Adrenal gland (tissue), 12 donors: ENCODE data around the gene SDSL. TPM values are rescaled to one million over a fixed set of nuclear protein-coding genes. Genes with fewer than 3 reads are reported as not detected.

Experiments used
- DNase-seq, 7 donors: peaks; one replicate each; pipeline ENCODE4 v3.0.0-alpha.2; 2019 to 2020
- H3K27ac ChIP-seq, 5 donors: fragments of 200-600 bp; sonication (generic) in 4 of 5; 1 replicate in 3 of 5; 2 replicates in 2 of 5; pipeline versions ENCODE4 v1.5.1 to v1.8.0; 2016 to 2020; ENCODE audit warnings: mild to moderate bottlenecking in 1 of 5
- H3K27me3 ChIP-seq: fragments of 200-600 bp; 2 replicates; pipeline ENCODE4 v1.8.0; 2021
- H3K36me3 ChIP-seq, 2 donors: fragments of 200-600 bp; replicated peaks in 1 of 2; 1 replicate in 1 of 2; 2 replicates in 1 of 2; pipeline versions ENCODE4 v1.5.1 to v1.8.0; 2018 to 2022
- H3K4me1 ChIP-seq, 2 donors: fragments of 200-600 bp; replicated peaks in 1 of 2; 1 replicate in 1 of 2; 2 replicates in 1 of 2; pipeline versions ENCODE4 v1.5.1 to v1.8.0; 2018 to 2021
- H3K4me3 ChIP-seq, 4 donors: fragments of 200-600 bp; sonication (generic) in 3 of 4; one replicate each; pipeline ENCODE4 v1.5.1; 2016 to 2018
- H3K9me3 ChIP-seq, 3 donors: fragments of 200-600 bp; sonication (generic) in 1 of 3; replicated peaks in 1 of 3; 1 replicate in 2 of 3; 2 replicates in 1 of 3; pipeline versions ENCODE4 v1.5.1 to v1.8.0; 2016 to 2021
- CTCF ChIP-seq, 6 experiments: fragments of 450-650 bp in 4 of 6; fragments of 200-600 bp in 2 of 6; sonication (generic) in 1 of 6; IDR thresholded peaks; 1 replicate in 5 of 6; 2 replicates in 1 of 6; pipeline versions ENCODE4 v1.5.1 to v1.8.0; 2016 to 2021; ENCODE audit warnings: antibody characterized with exemption in 6 of 6, mild to moderate bottlenecking in 2 of 6, moderate library complexity in 1 of 6
- POLR2A ChIP-seq, 2 donors: fragments of 450-650 bp; IDR thresholded peaks; one replicate each; pipeline ENCODE4 v1.6.1; 2017; ENCODE audit warnings: antibody characterized with exemption in 2 of 2, mild to moderate bottlenecking in 2 of 2, moderate library complexity in 1 of 2
- WGBS, 4 donors: extraction: QIAGEN DNeasy Blood & Tissue Kit in 2 of 4; methylation state at CpG; one replicate each; pipeline versions ENCODE4 v1.1.5 to v1.1.7; 2013 to 2017; 5-methylcytosine and 5-hydroxymethylcytosine counted together
- intact Hi-C, 2 donors: fragments of 100-400 bp; cut with DNase I; formaldehyde crosslinking; loops; one replicate each; pipeline versions ENCODE4 v1.14.1 to v1.15.0; 2022 to 2023
- polyA plus RNA-seq, 3 donors: library from polyadenylated mRNA; stranded (reverse); fragments of 200-250 nt in 2 of 3; fragments of 350-450 nt in 1 of 3; fragmentation: Illumina TruSeq in 1 of 3; extraction: RNeasy Lipid Tissue Mini Kit (QIAGEN cat#74804) in 1 of 3; gene quantifications; one replicate each; pipeline ENCODE4 v1.2.3, GENCODE V29; 2013 to 2014
- total RNA-seq, 9 donors: library from RNA; depleted of rRNA in 4 of 9; stranded (reverse); fragments of >200 nt in 4 of 9; fragments of 120-200 nt in 1 of 9; fragmentation: NEBNext Ultra II Directional in 1 of 9; extraction: Animal tissue kit (Norgen Biotek cat#: 25700) in 1 of 9; gene quantifications; one replicate each; pipeline versions ENCODE4 v1.1.0 to v1.2.4, GENCODE V29; 2013 to 2023
- donor health status: healthy with polysubstance abuse.
- donor health status: Bipolar disorder and iron deficiency.
- donor health status: DM: yes; HTN: yes; CAD: no.
- donor health status: DM: no; HTN: no; CAD: no.
- donor health status: DM: no; HTN: no; CAD: no.
- donor health status: DM: yes; HTN: yes; CAD: no.

SDSL gene
- total and polyA plus RNA-seq, 12 donors: 11.6 to 111 (median 24.9) TPM

DNA sequence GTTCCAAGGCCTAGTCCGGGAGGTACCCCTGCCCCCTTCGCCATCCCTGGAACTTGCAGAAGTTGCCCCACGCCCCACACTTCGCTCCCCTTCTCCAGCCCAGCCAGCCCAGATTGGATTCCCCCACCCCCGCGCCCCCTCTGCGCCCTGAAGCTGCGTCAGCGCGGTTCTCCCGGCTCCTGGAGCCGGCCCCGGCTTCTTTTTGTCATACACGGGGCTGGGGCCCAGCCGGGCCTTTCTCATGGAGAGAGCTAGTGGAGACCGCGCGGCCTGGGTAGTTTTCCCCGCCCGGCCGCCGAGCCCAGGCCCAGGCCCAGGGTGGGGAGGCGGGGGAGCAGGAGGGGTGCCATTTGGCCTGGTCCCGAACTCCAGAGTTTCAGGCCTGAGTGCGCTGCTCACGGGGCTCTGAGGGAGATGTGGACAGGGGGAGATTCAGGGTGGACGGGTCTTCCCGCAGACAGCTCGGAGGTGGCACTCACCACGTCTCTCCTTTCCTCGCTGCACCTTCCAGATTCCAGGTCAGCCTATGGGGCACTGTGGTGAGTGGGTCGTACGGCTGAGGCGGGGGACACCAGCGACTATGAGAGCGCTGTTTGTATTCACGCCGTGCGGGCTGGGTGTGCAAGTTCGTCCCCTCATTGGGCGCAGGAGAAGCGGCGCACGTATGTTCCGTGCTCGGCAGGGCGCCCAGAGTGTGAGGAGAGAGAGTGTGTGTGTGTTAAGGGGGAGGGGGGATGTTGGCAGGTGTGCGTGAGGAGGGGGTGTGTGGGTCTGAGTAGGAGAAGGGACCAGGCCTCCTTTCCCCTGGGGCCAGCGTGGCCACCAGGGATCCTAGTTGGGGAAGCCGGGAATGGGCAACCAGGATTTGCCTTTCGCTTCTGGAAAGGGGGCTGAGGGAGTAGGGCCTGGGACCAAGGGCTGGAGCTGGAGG, 50.3 kb downstream of the SDSL start:
- peaks cover 91% of the 10 kb centered on the region for H3K27me3 ChIP-seq
- no peaks in the 10 kb centered on the region for H3K9me3 ChIP-seq
- H3K4me1 ChIP-seq: peaks cover 0 to 8% of the 10 kb centered on the region in 2 donors
- no peak for DNase-seq
- H3K27ac ChIP-seq: no peak overlapping the region
- TF ChIP-seq CTCF (IDR thresholded peaks at IDR 0.05) (no peak), POLR2A (IDR thresholded peaks at IDR 0.05) (no peak)
- H3K4me3 ChIP-seq: no peak overlapping the region
- intact Hi-C loops: no loop called here
- no peaks in the 10 kb centered on the region for H3K36me3 ChIP-seq
- 3 to 9% (median 5%) methylated on average over 4 to 51 of the region's 51 CpGs for WGBS, 4 donors

DNA sequence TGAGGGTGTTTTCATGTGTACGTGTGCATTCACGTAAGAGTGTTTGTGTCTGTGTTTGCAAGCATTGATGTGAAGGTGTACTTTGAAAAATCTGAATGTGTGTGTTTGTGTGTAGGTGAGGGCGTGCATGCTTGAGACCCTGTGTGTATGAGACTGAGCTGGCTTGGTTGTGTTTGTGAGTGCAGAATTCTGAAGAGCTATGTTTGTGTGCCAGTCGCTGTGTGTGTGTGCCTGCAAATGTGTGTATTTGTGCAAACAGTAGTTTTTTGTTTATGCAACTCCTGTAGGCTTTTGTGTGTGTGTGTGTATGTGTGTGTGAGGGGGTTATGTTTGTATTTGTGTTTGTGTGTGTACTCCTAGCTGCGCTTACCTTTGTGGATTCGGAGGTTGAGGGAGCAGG, 51.2 kb downstream of the SDSL start:
- Histone ChIP-seq H3K27ac (no peak overlapping the region), H3K9me3 (no peaks in the 10 kb centered on the region), H3K4me3 (no peak overlapping the region), H3K27me3 (peaks cover 90% of the 10 kb centered on the region), H3K4me1 (no peaks in the 10 kb centered on the region), H3K36me3 (no peaks in the 10 kb centered on the region)
- no peak for TF ChIP-seq CTCF (IDR thresholded peaks at IDR 0.05)
- TF ChIP-seq POLR2A (IDR thresholded peaks at IDR 0.05): no peak
- no peak for DNase-seq
- 21 to 27% (median 27%) methylated on average over 4 to 6 of the region's 6 CpGs for WGBS, 4 donors
- intact Hi-C loops: no loop called here

- TF ChIP-seq POLR2A (IDR thresholded peaks at IDR 0.05) (no peak), CTCF (IDR thresholded peaks at IDR 0.05) (no peak)
- no peak for DNase-seq
- Histone ChIP-seq H3K9me3 (no peaks in the 10 kb centered on the region), H3K27ac (no peak overlapping the region), H3K27me3 (peaks cover 90% of the 10 kb centered on the region), H3K36me3 (no peaks in the 10 kb centered on the region), H3K4me1 (no peaks in the 10 kb centered on the region), H3K4me3 (no peak overlapping the region)
- intact Hi-C loops: no loop called here
- 3 to 11% (median 5%) methylated on average over 8 to 9 of the region's 9 CpGs for WGBS, 4 donors
These were observed 51.8 kb downstream of the SDSL start for GRCh38 chr12:113473942-113474341.

DNA sequence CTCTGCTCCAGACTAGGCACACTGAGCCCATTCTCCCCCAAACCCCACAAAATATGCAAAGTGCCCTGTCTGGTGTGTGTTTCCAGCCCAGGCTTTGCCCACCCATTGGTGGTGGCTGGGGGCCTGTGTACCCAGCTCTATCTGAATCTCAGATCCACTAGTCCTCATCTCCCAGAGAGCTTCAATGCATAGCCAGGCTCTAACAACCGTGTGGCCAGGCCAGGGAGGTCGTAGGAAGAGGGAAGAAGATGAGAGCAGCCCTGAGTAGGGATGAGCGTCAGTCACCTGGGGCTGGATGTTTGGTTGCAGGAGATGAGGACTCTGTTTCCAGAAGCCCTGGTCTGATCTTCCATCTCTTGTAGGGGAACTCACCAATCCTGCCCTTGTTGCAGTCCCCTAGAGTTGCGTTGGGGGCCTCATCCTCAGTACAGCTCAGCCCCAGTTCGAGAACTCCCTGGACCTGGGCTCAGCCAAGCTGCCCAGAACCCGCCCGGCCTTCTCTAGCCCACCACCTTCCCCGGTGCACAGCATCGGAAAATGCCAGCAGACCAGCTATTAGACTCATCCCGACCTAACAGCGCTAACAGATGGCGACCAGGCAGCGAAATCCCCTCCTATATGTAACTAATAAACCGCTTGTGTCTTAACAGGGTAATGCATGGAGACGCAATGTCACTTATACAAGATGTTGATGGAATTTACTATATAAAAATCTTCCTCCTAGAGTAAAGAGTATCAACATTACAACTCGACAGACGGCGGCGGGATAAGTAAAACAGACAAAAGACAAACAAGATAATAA, 52.7 kb downstream of the SDSL start:
- Histone ChIP-seq H3K4me3 (no peak overlapping the region), H3K9me3 (no peaks in the 10 kb centered on the region), H3K27me3 (peaks cover 90% of the 10 kb centered on the region), H3K27ac (no peak overlapping the region), H3K36me3 (no peaks in the 10 kb centered on the region), H3K4me1 (no peaks in the 10 kb centered on the region)
- intact Hi-C loops: no loop called here
- TF ChIP-seq POLR2A (IDR thresholded peaks at IDR 0.05): no peak
- TF ChIP-seq CTCF (IDR thresholded peaks at IDR 0.05): no peak
- no peak for DNase-seq
- 2 to 5% (median 3%) methylated on average over 19 of the region's 19 CpGs for WGBS, 4 donors
